DND-41 (cell line): ENCODE data around the gene TRIM63.

Experiments
- CTCF ChIP-seq: IDR thresholded peaks from 2 replicates; pipeline ENCODE4 v1.5.1; 2012; ENCODE audit warnings: borderline replicate concordance, low read length, moderate library complexity, mild to moderate bottlenecking; ENCODE audit not compliant: poor library complexity, severe bottlenecking; ENCODE audit errors: extremely low read depth
- EZH2 ChIP-seq: IDR thresholded peaks from 3 replicates; pipeline ENCODE4 v1.6.1; 2012; ENCODE audit warnings: borderline replicate concordance, low read depth, mild to moderate bottlenecking, moderate library complexity, low read length, inconsistent platforms; ENCODE audit not compliant: severe bottlenecking

- TF ChIP-seq EZH2 (no peak), CTCF (no peak)
Measured at GRCh38 chr1:26016953-26017545, 50.4 kb downstream of the TRIM63 start.
